NCI-H345 treated with DMSO at 0.1 percent for 48 hours (cell line): Measurements from ENCODE around the gene ZNF324.
"Not testable (repeated sequence)": the region's sequence is repeated elsewhere in the genome, so short reads cannot be mapped to it uniquely, and the experiment has no call there.

Experiments used
- DNase-seq: peaks from one replicate; lab custom pipeline; 2025; ENCODE audit not compliant: unreplicated experiment; lab: John Stamatoyannopoulos, UW

ZNF324 gene

DNA sequence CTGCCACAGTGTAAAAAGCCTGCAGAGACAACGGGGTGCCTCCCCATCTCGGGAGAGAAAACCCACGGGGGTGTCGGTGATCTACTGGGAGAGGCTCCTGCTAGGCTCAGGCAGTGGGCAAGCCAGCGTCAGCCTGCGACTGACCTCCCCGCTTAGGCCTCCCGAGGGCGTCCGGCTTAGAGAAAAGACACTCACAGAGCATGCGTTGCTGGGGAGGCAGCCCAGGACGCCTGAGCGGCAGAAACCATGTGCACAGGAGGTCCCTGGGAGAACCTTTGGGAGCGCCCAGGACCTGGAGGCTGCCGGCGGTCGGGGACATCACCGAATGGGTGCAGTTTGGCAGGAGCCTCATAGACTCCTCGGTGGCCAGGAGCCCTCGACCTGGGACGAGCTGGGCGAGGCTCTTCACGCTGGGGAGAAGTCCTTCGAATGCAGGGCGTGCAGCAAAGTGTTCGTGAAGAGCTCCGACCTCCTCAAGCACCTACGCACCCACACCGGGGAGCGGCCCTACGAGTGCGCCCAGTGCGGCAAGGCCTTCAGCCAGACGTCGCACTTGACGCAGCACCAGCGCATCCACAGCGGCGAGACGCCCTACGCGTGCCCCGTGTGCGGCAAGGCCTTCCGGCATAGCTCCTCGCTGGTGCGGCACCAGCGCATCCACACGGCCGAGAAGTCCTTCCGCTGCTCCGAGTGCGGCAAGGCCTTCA lies 4.1 kb downstream of the ZNF324 start:
- DNase-seq = not testable (repeated sequence)

DNA sequence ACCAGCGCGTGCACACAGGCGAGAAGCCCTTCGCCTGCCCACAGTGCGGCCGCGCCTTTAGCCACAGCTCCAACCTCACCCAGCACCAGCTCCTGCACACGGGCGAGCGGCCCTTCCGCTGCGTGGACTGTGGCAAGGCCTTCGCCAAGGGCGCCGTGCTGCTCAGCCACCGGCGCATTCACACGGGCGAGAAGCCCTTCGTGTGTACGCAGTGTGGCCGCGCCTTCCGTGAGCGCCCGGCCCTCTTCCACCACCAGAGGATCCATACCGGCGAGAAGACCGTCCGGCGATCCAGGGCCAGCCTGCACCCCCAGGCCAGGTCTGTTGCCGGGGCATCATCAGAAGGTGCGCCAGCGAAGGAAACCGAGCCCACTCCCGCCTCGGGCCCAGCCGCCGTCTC lies 4.9 kb downstream of the ZNF324 start:
- DNase-seq = no peak

DNA sequence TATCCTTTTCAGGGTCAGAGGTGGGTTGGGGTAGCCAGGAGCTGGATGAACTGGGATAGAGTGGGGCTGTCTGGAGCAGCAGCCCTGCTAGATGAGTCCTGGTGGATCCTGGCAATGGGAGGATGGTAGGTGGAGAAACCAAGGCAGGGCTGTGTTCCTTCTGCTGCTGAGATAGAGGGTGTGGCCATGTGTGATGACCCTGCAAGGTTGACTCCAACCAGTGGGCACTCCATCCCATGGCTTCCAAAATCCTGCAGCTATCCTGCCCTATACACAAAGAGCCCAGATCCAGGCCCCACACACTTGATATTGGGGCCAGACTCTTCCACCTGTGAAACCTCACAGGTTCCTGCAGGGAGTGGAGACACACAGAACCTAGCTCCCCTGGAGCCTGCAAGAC lies 6.9 kb downstream of the ZNF324 start:
- no peak for DNase-seq

DNA sequence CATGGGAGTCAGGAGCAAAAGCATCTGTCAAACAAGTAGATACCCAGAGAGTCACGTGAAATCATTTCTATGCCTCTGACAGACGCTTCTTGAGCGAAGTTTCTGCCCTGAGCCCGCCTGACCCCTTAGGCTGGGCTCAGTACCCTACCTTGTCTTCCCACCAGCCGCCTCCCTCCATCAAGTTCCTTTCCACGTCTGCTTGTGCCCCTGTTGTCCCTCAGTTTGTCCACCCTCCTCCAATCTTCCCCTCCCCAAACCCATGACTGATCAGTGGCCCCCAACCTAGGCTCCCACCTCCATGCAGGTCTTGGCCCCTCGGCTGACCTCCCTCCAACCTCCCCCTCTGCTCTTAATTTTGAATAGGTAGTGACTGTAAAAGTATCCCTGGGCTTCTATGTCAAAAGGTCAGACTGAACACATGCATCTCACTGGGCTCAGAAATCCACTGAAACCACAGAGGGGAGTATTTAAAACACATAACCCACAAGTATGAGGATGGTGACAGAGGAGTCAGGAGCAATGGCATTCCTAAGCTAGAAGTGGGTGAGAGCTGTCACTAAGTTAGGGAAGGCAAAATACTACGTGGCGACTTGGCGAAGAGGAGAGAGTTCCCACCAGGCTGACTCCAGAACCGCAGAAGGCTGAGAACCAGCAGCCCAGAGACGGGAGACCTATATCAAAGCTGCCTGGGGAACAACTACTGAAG lies 7.6 kb downstream of the ZNF324 start:
- DNase-seq = no peak

DNA sequence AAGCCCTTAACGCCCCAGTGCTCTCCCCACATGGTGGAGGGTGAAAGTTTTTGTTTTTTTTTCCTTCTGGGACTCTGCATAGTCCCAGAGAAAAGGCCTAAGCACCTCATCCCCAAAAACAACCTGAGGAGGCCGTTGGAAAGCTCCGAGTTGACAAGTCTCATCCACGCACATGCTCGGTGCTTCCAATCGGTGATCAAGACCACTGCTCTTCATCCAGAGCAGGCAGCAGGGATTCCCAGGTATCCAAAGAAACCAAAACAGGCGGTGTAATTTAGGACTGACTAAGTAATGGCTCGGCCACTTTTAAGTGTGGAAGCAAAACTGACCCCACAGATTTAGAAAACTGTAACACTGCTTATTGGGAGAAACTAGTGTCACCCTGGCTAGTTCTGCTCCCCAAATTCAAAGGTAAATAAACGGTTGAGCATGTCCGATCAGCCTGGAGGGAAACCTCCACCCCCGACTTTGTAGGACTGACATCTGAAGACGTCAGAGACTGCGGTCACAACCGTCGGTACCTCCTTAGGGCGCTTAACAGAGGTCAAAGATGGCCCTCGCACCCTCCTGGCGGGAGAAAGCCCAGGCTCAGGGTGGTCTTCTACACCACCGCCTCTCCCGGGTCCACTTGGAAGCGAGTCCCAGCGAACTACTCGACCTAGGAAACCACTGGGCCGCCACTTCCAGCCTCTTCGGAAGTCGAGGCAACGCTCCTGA lies 8.3 kb downstream of the ZNF324 start:
- DNase-seq = no peak

DNA sequence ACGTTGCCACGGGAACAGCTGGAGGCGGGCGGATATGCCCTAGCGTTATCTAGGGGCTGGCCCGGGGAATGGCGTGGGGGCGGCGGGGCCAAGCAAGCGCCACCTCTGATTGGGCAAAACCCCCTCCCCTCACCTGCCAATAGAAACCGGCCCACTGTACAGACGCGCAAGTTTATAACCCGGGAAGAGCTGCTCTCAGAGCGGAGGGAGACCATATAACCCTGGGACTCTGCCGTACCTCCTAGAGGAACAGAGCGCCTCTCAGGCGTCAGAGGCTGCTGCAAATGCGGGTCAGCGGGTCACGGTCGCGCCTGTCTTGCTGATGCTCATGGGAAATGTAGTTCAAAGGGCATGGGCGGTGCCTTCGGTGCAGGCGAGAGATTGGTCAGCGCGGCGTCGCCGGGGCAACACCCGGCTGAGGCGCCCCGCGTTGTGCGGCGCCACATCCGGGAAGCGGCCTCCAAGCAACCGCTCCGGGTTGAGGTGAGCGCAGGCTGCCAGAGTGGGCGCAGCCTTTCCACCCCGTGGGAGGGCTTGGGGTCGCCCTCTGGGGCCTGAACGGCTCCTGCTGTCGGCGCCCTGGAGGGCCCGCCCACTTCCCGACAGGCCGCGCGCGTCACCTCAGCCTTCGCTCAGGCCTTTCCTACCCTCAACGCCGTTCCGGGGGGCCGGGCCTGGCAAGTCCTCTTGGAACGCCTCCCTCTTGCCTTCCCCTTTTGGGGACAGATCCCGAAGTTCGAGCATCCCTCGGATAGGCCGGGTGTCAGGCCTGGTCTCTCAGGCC lies 9.0 kb downstream of the ZNF324 start, which contains the start of gene ZNF446:
TSS of gene ZNF446 (plus strand) at position 639 of the 784 bp plus-strand sequence. CDS start 867 bp downstream, outside the sequence.
- peak; percentile 67 for DNase-seq

DNA sequence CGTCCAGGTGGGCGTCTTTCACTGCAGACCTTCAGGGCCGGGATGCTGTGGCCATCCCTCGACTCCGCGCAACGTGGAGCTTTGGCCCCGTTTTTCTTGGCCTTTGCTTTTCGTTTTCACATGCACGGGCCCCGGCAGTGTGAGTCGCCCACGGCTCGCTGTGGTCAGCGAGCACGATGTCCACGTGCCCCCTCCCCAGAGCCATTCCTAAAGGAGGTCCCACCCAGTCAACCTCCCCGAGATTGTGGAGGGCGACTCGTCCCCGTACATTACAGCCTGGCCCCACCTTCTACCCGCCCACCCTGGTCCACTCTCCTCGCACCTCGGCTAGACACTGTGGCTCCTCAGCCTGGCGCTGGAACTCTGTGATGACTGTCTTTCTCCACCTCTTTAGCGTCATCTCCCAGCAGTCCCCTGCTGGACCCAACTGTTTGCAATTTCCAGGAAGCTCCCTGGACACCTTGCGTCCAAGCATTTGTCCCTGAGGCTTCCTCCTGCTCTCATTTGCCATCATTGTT lies 9.7 kb downstream of the ZNF324 start:
- no peak for DNase-seq

DNA sequence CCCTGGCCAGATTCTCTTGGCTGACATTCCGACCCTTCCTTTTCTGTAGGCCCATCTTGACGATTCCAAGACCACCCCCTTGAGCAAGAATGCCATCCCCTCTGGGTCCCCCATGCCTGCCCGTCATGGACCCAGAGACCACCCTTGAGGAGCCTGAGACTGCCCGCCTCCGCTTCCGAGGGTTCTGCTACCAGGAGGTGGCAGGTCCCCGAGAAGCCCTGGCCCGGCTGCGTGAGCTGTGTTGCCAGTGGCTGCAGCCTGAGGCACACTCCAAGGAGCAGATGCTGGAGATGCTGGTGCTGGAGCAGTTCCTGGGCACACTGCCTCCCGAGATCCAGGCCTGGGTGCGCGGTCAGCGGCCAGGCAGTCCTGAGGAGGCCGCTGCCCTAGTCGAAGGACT lies 10.2 kb downstream of the ZNF324 start:
- DNase-seq = no peak

DNA sequence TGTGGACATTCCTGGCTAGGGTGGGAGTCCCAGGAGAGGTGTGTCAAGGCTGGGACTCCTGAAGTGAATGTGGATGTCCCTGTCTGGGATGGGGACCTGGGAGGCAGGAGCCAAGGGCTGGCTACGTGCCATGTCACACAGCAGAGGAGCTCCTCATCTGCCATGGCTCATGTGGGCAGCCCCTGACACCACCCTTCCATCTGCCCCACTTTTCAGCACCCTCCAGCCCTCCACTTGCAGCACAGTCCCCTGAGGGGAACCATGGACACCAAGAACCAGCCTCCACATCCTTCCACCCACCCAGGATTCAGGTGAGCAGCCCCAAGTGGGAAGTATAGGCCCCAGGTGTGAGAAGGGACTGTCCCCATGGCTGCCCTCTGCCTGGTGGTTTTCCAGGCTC lies 11.0 kb downstream of the ZNF324 start:
- no peak for DNase-seq

DNA sequence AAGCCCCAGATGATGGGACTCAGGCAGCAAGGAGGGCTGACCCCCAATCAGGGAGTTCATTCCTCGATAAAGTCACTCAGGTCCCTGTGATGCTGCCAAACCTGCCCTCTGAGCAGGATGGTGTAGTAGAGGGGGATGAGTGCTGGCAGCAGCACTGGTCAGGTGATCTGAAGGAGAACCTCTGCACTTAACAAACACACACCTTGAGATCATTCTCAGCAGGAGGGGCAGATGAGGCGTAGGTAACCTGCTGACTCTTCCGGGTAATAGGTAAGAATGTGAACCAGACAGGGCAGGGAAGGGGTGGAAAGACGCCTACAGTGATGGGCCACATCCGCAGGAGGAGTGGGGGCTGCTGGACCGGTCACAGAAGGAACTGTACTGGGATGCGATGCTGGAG lies 12.4 kb downstream of the ZNF324 start:
- no peak for DNase-seq

DNA sequence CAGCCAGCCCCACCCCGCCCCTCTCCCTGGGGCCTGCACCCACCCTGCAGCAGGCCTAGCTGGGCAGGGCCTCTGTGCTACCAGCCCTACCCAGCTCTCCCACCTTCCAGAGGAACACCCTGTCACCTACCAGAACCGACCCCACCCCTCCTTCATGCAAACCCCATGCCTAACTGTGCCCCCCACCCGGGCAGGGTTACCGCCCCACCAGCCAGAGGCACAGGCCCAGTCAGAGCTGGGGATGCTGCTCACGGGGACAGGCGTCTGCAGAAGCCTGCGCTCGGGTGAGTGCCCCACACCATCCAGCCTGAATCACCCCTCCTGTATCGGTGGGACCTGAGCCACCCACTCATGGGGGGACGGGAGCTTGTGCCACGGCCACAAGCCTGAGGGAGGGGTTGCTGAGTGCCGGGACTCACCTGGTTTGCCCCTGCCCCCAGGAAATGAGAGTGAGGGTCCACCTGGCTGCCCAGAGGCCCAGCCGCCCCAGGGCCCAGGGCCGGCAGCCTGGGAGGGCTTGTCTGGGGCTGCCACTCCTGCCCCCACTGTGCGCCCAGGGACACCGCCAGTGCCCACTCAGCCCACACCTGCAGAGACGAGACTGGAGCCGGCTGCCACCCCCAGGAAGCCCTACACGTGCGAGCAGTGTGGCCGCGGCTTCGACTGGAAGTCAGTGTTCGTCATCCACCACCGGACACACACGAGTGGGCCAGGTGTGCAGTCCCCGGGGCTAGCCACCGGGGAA lies 13.0 kb downstream of the ZNF324 start:
- no peak for DNase-seq

DNA sequence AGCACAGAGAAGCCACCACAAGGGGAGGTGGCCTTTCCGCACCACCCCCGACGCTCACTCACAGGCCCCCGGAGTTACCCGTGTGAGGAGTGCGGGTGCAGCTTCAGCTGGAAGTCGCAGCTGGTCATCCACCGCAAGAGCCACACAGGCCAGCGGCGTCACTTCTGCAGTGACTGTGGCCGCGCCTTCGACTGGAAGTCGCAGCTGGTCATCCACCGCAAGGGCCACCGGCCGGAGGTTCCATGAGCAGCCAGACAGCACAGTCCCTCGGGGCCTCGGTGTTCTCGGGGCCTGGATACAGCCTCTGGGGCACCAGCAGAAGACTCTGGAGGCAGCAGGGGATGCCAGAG lies 13.6 kb downstream of the ZNF324 start:
- DNase-seq = no peak

DNA sequence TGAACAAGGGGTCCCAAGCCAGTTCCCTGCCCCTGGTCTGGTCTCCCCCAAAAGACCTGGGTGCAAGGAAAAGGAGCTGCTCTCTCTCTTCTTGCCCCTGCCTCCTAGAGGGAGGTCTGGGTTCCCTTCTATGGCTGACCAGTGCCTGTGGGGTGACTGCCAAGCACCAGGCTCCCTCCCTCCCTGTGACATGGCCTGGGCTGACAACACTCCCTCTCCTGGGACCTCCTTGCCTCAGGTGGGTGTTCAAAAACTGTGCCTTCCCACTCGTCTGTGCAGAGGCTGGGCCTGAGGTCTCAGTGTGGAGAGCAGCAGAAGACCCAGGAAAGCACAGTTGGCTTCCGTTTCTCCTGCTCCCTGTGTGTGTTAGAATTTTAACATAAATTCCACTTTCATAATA lies 14.0 kb downstream of the ZNF324 start:
- DNase-seq = no peak

DNA sequence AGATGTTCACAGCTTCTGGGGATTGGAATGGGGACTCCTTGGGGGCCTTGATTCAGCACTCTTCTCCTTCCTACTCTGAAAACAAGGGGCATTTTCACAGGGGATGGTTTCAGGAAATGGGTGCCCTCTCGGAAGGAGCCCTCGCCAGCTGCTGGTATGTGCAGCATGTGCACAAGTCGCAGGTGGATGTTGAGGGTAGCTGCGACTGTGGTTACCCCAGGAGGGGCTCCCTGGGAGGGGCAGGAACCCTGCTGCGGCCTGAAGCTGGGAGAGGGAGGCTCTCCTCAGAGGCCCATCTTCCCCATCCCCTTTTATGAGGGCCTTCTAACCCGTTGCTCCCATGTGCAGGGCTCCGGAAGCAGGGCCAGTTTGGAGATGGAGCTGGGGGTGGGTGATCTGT lies 15.5 kb downstream of the ZNF324 start:
- no peak for DNase-seq

DNA sequence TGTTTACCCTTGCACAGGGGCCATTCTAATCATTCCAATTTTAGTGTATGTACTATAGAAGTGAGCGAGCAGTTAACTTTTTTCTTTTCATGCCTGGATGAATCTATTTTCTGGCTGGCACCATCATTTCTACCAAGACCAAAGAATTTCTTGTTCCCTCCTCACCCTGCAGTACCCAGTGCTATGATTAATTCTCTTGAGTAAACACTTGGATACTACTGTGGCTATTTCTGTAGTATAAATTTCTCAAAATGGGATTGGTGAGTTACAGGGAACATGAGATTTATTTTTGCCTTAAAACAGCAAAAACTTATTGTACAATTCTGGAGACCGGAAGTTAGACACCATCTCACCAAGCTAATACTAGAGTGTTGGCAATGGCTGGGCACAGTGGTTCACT lies 16.9 kb downstream of the ZNF324 start:
- DNase-seq = no peak

DNA sequence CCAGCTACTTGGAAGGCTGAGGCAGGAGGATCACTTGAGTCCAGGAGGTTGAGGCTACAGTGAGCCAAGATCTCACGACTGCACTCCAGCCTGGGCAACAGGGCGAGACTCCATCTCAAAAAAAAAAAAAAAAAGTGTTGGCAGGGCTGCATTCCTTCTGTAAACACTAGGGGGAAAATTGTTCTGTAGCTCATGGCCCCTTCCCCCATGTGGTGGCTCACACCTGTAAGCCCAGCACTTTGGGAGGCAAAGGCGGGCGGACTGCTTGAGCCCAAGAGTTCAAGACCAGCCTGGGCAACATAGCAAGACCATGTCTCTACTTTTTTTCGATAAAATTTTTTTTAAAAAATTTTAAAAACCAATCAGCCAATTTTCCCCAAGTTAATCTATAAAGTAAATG lies 17.5 kb downstream of the ZNF324 start:
- not testable (repeated sequence) for DNase-seq

DNA sequence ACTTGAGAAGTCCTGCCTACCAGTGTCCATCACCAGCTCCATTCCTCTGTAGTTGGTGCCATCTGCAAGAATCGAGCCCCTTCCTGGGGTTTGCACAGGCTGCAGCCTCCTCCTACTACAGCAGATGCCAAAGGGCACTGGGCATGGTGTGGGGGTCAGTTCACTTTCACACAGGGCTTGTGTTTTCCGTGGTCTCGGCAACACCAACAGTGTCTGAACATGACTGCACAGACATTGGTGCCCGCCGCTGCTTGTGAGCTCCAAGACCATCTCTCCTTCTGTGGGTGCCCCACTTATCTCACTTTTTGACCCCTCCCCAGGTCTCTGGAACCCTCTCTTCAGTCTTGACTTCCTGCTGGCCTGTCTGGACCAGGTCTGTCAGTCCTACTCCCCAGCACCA lies 24.5 kb downstream of the ZNF324 start:
- DNase-seq = no peak

DNA sequence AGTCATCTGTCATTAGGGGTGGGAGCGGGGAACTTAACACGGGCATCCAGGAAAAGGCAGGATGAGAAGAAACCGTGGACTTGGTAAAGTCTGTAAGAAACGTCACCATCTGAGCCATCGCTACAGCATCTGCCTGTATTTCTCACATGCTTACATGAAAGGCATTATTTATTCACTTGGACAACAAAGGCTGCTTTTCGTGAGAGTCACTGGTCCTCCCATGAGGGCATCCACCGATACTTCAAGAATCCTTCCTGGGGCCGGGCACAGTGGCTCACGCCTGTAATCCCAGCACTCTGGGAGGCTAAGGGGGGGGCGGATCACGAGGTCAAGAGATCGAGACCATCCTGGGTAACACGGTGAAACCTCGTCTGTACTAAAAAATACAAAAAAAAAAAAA lies 25.4 kb downstream of the ZNF324 start:
- DNase-seq = no peak

DNA sequence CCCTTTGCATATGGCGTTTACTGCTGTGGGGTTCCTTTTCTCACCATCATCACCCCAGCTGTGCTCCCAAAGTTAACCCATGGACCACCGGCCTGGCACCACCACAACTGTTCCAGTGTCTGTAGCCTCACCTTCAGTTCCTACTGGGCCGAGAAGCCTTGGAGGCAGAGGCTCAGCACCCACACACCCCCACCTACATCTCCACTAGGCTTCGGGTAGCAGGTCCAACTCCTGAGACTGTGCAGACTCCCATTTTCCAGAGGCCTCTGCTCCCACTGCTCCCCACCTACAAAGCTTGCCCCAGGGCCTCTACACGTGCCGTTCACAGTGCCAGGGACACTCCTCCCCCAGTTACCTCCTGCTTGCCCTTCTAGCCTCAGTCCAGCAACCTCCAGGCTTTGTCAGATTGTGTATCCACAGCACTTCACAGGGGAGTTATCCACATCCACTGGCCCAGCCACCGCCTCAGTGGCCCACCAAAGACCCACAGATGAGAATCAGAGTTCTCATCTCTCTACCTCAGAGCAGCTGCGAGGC lies 30.8 kb downstream of the ZNF324 start:
- no peak for DNase-seq

DNA sequence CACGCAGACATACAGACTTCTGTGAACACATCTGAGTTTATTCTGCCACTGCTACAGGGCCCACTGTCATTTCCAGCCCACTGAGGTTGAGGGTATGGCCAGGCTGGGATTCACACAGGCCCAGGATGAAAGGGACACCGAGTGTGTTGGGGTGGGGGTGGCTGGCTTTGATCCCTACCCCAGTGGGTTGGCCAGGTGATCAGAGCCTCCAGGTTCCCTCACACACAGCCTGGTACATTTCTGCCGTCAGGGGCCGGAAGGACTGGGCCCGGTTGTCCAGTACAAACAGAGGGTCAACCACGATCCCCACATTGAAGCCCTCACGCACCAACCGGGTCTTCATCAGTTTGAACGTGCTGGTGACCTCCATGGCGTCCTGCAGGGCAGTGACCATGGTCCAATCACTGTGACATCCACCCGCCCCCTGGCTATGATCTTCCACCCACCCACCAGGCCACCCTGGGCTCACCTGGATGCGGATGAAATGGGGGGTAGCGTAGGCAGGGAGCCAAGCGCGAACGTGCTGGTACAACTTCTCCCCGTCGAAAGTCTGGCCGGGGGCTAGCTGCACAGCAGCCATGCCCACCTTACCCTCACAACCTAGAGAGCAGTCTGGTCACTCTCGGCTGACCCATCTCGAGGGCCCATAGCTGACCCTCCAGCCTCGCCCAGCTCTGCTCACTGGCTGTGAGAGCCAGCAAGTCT lies 31.6 kb downstream of the ZNF324 start:
- no peak for DNase-seq
